Measurements from ENCODE around the gene BMAL1. TPM values are rescaled to one million over a fixed set of nuclear protein-coding genes. Genes with fewer than 3 reads are reported as not detected.

The BMAL1 gene
- total RNA-seq, 1 experiment from 2014 or later = 8.3 TPM

GRCh38 chr11:13279487-13279834, 1.9 kb downstream of the BMAL1 start (continued):
- TF ChIP-seq E2F1 (CRISPR knock-in tag; IDR thresholded peaks at IDR 0.05) (no peak), SP1 (CRISPR knock-in tag; conservative IDR thresholded peaks at IDR 0.05) (no peak), CBFB (CRISPR knock-in tag; IDR thresholded peaks at IDR 0.05; ENCODE audit: low read depth) (no peak), ZNF138 (CRISPR knock-in tag; conservative IDR thresholded peaks at IDR 0.05) (no peak), ZNF263 (CRISPR knock-in tag; IDR thresholded peaks at IDR 0.05; ENCODE audit: low read depth) (no peak), TCF7 (CRISPR knock-in tag; IDR thresholded peaks at IDR 0.05; ENCODE audit: low read depth) (no peak)

- H3K27me3 Mint-ChIP-seq (ENCODE audit: low read depth) = peaks cover 53% of the 10 kb centered on the region
- CTCF ChIA-PET = interaction anchor here (1.2 kb wide), 1 partner anchor 316 kb away, joined by 3 read pairs; no protein-coding TSS in a partner anchor
- H3K27ac Mint-ChIP-seq = no peak overlapping the region
- POLR2A ChIA-PET = no interaction called here
- no peaks in the 10 kb centered on the region for H3K9me3 Mint-ChIP-seq
- peaks cover 53% of the 10 kb centered on the region for H3K4me1 Mint-ChIP-seq
- H3K36me3 Mint-ChIP-seq = no peaks in the 10 kb centered on the region
- peak overlapping the region; percentile 71; the same call in 1 of the 2 replicates for H3K4me3 Mint-ChIP-seq
- ATAC-seq (no peak), DNase-seq (ENCODE audit: low spot score) (no peak)
- no peak for TF ChIP-seq ZMAT4 (CRISPR knock-in tag; IDR thresholded peaks at IDR 0.05)
- TF ChIP-seq USF1 (CRISPR knock-in tag; IDR thresholded peaks at IDR 0.05) = no peak
- TF ChIP-seq FOXJ3 (CRISPR knock-in tag; IDR thresholded peaks at IDR 0.05; ENCODE audit: borderline replicate concordance) = no peak
- no peak for TF ChIP-seq ZNF232 (CRISPR knock-in tag; IDR thresholded peaks at IDR 0.05)
- TF ChIP-seq, protein P1, sequence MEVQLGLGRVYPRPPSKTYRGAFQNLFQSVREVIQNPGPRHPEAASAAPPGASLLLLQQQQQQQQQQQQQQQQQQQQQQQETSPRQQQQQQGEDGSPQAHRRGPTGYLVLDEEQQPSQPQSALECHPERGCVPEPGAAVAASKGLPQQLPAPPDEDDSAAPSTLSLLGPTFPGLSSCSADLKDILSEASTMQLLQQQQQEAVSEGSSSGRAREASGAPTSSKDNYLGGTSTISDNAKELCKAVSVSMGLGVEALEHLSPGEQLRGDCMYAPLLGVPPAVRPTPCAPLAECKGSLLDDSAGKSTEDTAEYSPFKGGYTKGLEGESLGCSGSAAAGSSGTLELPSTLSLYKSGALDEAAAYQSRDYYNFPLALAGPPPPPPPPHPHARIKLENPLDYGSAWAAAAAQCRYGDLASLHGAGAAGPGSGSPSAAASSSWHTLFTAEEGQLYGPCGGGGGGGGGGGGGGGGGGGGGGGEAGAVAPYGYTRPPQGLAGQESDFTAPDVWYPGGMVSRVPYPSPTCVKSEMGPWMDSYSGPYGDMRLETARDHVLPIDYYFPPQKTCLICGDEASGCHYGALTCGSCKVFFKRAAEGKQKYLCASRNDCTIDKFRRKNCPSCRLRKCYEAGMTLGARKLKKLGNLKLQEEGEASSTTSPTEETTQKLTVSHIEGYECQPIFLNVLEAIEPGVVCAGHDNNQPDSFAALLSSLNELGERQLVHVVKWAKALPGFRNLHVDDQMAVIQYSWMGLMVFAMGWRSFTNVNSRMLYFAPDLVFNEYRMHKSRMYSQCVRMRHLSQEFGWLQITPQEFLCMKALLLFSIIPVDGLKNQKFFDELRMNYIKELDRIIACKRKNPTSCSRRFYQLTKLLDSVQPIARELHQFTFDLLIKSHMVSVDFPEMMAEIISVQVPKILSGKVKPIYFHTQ (CRISPR knock-in tag; IDR thresholded peaks at IDR 0.05) = no peak
- TF ChIP-seq, protein P2, sequence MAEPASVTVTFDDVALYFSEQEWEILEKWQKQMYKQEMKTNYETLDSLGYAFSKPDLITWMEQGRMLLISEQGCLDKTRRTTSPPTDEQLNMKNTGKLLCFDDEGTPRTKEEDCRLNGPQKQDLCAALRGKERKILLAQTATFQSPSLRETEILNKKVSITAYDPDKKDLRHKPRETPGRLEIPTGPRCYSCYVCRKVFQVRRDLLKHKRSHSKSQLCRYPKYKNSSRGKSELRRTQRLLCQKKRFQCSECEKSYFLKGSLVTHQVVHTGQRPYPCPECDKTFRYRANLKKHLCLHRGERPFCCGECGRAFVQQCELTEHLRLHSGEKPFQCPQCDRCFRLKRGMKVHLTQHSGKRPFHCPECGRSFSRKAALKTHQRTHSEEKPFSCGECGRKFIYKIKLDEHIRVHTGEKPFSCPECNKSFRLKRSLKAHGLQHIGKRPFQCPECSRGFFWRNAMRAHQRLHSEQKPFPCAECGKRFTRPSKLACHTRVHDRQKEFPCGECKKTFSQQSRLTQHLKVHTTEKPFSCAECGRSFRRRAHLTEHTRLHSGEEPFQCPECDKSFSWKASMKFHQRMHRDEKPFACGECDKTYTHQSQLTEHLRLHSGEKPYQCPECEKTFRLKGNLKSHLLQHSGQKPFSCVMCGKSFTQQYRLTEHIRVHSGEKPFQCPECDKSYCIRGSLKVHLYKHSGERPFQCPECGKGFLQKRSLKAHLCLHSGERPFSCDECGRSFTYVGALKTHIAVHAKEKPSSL (CRISPR knock-in tag; conservative IDR thresholded peaks at IDR 0.05) = no peak
- no peak for TF ChIP-seq GABPB1 (CRISPR knock-in tag; IDR thresholded peaks at IDR 0.05)
- TF ChIP-seq, protein P3, sequence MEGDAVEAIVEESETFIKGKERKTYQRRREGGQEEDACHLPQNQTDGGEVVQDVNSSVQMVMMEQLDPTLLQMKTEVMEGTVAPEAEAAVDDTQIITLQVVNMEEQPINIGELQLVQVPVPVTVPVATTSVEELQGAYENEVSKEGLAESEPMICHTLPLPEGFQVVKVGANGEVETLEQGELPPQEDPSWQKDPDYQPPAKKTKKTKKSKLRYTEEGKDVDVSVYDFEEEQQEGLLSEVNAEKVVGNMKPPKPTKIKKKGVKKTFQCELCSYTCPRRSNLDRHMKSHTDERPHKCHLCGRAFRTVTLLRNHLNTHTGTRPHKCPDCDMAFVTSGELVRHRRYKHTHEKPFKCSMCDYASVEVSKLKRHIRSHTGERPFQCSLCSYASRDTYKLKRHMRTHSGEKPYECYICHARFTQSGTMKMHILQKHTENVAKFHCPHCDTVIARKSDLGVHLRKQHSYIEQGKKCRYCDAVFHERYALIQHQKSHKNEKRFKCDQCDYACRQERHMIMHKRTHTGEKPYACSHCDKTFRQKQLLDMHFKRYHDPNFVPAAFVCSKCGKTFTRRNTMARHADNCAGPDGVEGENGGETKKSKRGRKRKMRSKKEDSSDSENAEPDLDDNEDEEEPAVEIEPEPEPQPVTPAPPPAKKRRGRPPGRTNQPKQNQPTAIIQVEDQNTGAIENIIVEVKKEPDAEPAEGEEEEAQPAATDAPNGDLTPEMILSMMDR (IDR thresholded peaks at IDR 0.05) = no peak
- TF ChIP-seq TEAD4 (CRISPR knock-in tag; IDR thresholded peaks at IDR 0.05) = no peak
- TF ChIP-seq ZNF532 (CRISPR knock-in tag; IDR thresholded peaks at IDR 0.05; ENCODE audit: borderline replicate concordance) = no peak
- TF ChIP-seq ZSCAN18 (CRISPR knock-in tag; IDR thresholded peaks at IDR 0.05) = no peak
- TF ChIP-seq ZNF317 (CRISPR knock-in tag; IDR thresholded peaks at IDR 0.05; ENCODE audit: borderline replicate concordance, low read depth) = no peak
- no peak for TF ChIP-seq E2F4 (CRISPR knock-in tag; IDR thresholded peaks at IDR 0.05; ENCODE audit: borderline replicate concordance, low read depth)
These were observed 2.6 kb downstream of the BMAL1 start for GRCh38 chr11:13280092-13280722.

Measured in WTC11 (cell line).